NCI-H1694 (cell line): Measurements from ENCODE around the gene FER.
"Not testable (repeated sequence)": the region's sequence is repeated elsewhere in the genome, so short reads cannot be mapped to it uniquely, and the experiment has no call there.

Experiments used
- DNase-seq: peaks from one replicate; lab custom pipeline; 2025; lab: John Stamatoyannopoulos, UW

Gene FER

DNA sequence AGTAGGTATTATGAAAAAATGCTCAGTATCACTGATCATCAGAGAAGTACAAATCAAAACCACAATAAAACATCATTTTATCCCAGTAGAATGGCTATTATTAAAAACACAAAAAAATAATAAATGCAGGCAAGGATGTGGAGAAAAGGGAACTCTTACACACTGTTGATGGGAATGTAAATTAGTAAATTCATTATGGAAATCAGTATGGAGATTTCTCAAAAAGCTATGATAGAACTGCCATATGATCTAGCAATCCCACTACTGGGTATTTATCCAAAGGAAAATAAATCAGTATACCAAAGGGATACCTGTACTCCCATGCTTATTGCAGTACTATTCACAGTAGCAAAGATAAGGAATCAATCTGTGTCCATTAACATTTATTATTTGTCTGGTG is 209.6 kb downstream of the FER start:
- no peak for DNase-seq

DNA sequence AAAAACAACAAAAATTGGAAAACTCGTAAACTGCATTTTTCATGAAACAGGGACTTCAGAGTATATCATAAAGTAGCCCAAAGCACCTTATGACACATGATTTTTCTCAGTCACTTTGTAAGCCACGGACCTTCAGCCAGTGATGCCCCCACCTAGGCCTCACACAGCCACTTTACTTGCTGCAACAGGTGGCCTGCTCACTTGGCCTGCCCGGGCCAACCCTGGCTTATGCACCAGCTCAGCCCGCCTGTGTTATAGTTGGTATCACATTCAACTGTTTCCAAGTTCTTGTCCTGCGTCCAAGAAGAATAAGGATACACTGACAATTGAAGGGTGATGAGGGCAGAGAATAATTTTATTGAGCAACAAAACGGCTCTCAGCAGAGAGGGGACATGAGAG is 219.2 kb downstream of the FER start:
- DNase-seq: no peak

DNA sequence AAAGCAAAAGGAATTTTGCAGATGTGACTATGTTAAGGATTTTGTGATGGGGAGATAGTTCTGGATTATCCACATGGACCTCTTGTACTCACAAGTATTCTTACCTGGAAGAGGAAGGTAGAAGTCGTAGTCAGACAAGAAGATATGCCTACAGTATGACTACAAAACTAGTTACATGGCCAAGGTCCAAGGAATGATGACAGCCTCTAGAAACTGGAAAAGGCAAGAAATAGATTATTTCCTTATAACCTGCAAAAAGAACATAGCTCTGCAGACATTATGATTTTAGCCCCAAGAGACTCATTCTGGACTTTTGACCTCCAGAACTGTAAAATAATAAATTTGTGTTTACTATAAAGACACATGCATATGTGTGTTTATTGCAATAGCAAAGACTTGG is 226.9 kb downstream of the FER start:
- no peak for DNase-seq

DNA sequence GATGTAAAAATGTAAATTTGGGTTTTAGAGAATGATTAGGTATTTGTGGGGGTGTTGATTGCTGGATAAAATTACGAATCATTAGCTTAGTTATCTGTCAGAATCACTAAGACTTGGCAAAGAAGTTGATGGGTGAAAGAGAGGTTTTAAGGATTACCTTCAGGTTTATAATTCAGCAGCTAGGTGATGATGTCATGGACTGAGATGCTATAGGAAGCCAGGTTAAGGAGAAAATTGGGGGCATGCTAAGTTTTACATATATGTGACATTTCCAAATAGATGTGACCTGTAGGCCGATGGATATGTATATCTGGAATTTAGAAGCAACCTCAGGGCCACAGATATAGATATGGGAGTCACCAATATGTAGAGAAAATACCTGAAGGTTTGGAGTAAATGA is 228.0 kb downstream of the FER start:
- DNase-seq: no peak

DNA sequence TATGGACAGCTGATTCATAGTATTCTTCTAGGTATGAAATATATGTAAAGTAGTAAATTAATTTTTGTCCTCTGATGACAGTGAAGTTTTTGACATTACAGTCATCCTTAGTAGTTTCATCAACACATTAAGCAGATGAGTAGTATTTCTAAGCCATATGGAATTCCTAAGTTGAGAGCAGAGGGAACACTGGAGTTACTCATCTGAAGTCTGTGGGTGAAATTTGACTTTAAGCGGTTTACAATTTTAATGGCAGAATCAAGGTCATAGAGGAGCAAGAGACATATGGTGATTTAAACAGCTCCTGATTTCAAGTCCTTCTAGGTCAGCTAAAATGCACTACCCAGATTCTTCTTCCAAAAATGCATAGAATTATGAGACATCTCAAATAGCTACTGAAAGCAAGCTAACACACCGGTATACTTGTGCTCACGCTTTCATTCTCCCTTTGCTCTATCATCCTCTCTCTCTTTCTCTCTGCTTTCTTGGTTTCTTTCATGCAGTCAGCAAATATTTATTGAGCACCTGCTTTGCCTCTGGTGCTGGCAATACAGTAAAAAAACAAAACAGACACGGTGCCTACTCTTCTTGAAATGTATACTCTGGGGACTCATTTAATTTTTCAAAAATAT is 235.9 kb downstream of the FER start:
- DNase-seq: no peak

DNA sequence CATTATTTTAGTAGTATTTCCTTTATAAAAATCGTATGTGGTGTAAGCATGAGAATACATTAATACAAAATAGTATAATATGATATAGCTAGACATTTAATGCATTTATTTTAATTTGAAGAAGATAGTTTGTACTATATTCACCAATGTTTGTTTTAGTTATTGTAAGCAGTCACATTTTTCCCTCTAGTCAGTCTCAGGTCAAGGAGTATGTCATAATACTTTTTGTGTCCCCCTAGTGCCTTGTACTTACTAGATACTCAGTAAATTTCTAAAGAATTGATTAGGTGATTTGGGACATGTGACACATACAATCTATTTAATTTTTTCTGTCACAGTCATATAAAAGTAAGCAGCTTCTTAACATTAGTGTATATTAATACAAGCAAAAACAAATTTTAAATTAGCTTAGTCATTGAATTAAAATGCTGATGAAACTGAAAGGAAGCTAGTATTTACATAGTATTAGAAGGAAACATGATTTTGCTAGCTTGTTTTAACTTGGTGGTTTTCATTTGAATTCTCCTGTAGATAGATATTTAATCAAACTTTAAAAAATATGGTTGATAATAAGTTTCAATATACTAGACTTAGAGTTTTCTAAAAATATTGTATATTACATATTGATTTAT is 242.2 kb downstream of the FER start:
- no peak for DNase-seq

DNA sequence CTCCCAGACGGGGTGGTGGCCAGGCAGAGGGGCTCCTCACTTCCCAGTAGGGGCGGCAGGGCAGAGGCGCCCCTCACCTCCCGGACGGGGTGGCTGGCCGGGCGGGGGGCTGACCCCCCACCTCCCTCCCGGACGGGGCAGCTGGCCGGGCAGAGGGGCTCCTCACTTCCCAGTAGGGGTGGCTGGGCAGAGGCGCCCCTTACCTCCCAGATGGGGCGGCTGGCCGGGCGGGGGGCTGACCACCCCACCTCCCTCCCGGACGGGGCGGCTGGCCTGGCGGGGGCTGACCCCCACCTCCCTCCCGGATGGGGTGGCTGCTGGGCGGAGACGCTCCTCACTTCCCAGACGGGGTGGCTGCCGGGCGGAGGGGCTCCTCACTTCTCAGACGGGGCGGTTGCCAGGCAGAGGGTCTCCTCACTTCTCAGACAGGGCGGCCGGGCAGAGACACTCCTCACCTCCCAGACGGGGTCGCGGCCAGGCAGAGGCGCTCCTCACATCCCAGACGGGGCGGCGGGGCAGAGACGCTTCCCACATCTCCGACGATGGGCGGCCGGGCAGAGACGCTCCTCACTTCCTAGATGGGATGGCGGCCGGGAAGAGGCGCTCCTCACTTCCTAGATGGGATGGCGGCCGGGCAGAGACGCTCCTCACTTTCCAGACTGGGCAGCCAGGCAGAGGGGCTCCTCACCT is 244.8 kb downstream of the FER start:
- DNase-seq: not testable (repeated sequence)

DNA sequence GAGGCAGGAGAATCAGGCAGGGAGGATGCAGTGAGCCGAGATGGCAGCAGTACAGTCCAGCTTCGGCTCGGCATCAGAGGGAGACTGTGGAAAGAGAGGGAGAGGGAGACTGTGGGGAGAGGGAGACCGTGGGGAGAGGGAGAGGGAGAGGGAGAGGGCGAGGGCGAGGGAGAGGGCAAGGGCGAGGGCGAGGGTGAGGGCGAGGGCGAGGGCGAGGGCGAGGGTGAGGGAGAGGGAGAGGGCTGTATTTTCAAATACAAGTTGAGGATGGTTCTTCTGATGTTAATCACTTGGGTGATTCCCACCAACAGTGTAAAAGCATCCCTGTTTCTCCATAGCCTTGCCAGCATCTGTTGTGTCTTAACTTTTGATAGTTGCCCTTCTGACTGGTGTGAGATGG is 245.7 kb downstream of the FER start:
- DNase-seq: not testable (repeated sequence)

DNA sequence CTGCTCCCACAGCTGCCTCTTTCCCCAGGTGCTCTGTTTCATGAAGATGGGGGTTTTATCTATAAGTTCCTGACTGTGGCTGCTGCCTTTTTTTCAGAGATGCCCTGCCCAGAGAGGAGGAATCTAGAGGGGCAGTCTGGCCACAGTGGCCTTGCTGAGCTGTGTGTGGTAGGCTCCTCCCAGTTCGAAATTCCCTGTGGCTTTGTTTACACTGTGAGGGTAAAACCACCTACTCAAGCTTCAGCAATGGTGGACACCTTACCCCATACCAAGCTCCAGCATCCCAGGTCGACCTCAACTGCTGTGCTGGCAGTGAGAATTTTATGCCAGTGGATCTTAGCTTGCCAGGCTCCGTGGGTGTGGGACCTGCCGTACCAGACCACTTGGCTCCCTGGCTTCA is 250.0 kb downstream of the FER start:
- DNase-seq: no peak

DNA sequence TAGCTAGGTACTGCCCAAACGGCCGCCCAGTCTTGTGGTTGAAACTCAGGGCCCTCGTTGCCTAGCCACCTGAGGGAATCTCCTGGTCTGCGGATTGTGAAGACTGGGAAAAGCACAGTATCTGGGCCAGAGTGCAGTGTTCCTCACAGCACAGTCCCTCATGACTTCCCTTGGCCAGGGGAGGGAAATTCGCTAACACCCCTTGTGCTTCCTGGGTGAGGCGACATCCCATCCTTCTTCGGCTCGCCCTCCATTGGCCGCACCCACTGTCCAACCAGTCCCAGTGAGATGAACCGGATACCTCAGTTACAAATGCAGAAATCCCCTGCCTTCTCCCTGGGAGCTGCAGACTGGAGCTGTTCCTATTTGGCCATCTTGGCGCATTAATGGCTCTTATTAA is 250.5 kb downstream of the FER start:
- DNase-seq: no peak

DNA sequence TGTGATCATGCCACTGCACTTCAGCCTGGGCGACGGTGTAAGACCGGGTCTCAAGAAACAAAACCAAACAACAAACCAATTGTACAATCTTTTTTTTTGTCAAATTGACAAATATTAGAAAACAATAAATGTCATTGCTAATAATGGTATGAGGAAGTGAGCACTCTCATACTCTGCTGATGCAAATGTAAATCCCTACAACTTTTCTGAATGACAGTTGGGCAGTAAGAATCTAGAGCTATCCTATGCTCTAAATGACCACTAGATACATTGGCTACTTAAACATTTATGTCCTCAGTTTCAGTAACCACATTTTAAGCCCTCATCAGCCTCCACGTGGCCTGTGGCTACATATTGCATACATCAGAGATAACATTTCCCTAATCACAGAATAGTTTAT is 256.2 kb downstream of the FER start:
- no peak for DNase-seq

DNA sequence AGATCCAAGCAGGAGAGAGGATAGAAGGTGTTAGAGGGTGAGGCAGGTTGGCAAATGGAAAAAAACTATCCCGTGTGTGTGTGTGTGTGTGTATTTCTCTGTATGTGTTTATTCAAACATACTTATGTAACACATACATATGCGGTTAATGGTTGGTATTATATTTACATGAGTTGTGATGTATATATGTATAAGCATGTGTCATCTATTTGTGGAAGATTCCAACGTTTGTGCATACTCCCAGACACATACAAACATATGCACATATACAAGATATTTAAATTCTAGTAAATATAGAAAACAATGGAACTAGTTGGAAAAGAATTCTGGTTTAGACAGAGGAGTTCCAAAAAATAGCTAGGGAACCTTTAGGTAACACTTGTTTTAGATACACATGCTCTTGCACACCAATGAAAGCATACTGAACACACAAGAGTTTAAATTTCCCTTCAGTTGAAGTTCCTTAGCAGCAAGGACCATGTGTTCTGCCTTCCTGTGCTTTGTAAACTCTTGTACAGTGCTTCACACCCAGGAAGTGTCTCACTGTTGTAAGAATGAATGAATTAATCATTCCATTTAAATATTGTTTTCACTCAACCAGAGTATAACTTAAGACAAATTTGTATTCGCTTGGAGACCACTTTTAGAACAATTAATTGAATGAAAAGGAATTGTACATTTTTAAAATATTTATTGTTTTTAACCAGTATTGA is 257.8 kb downstream of the FER start:
- DNase-seq: no peak

DNA sequence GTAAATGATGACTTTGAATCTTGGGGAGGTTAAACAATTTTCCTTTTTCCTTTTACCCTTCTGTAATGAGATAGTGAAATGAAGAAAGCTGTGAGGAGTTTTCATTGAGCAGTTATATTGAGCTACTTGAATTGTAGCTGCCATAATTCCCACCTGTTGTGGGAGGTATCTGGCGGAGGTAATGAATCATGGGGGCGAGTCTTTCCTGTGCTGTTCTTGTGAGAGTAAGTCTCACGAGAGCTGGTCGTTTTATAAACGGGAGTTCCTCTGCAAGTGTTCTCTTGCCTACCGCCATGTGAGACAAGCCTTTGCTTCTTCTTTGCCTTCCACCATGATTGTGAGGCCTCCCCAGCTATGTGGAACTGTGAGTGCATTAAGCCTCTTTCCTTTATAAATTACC is 258.4 kb downstream of the FER start:
- no peak for DNase-seq

DNA sequence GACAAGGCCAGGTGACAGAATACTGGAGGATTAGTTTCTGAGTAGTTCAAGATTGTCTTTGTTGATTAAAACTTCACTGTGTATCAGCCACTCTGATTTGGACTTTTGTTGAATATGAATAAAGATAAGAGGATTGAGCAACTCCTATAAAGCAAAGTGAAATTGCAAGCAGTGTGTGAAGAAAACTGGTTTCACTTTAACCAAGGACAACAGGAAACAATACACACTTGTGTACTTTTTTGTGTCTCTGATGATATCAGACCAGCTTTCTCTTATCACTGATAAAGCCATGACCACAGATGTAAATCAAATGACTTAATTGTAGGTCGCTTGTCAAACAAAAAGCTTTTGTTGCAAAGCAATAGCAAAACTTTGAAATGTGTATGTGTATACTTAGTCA is 268.6 kb downstream of the FER start:
- DNase-seq: no peak

DNA sequence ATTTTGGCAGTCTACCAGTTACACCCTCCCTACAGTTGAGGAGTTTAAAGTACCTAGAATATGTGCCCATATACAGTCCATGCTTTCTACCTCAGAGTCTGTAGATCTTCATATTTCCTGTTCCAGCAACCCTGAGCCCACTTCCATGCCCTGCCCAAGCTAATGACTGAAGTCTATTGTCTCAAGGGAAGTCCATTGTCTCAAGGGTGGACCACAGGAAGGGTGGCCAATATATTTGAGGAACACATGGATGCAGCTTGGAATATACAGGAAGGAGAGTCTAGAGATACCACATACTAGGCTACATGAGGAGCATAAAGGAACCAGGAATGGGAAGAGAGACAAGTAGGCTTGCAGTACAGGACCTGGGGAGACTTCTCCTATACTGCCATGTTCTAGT is 274.4 kb downstream of the FER start:
- DNase-seq: no peak

DNA sequence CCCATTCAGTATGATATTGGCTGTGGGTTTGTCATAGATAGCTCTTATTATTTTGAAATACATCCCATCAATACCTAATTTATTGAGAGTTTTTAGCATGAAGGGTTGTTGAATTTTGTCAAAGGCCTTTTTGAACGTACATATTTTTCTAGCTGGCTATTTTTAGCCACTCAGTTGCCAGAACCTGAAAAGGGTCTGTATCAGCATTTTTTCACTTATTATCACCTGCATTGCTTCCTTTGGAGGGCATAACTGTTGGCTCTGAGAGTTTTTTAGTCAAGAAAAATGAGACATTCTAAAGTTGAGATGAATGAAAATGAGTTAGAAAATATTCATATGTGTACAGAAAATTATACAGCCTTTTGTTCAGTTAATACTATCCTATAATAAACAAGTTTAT is 278.0 kb downstream of the FER start:
- DNase-seq: not testable (repeated sequence)

DNA sequence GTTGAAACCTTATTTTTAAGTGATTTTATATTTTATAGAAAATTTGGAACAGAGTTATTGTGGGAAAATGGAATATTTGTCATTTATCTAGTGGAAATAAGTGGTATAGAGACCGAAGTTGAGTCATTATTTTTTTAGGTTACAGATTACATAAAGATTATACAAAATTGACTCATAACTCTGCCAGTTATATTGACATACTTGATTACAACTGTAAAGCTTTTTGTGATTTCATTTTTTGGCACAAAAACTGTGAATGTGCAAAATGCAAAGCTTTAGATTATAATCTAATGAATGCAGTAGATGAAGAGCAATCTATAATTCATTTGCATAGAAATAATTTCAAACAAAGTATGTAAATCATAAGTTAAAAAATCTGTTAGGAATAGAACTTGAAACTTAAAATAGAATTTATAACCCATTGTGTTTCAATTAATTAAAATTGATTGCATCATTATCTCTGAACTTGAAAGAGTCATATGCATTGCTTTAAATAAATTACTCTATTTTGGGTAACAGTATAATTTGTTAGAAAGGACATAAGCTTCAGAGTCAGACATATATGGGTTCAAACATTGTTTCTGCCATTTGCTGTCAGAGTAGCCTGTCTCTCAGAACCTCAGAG is 280.4 kb downstream of the FER start:
- no peak for DNase-seq

DNA sequence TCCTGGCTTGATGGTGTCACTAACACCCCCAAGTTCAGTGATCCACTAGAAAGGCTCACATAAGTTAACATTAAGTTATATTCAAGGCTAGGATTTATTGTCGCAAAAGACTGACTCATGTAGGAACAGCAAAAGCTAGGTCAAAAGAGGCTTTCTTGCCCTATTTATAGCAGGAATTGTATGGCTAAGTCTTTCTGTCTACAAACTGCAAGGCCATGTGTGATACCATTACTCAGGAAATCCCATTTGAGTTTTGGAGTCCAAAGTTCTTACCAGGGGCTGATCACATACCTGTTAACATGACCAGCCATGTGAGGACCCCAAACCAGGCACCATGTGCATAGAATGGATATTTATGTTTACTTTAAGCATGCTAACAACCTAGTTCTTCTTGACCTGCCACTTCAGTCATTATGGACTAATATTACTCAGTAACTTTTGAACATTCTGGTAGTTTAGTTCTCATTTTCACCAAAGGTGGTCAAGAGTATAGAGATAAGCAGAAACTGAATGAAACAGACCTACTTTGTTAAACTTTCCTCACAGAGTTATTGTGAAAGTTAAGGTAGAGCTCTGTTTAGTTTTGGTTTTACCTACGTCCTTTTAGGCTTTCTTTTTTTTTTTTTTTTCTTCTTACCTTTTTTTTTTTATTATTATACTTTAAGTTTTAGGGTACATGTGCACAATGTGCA is 281.1 kb downstream of the FER start:
- DNase-seq: no peak

DNA sequence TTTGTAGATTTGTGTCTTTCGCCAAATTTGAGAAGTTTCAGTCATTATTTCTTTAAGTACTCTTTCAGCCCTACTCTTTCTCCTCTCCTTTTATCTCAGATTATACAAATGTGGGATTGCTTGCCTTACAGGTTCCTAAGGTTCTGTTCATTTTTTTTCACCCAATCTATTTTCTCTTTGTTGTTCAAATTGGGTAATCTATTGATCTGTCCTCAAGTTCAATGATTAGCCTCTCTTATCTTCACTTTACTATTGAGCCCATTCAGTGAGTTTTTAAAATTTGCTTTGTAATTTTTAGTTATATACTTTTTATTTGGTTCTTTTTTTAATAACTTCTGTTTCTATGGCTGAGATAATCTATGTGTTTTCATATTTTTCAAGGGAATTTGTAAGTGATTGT is 282.1 kb downstream of the FER start:
- DNase-seq: no peak

DNA sequence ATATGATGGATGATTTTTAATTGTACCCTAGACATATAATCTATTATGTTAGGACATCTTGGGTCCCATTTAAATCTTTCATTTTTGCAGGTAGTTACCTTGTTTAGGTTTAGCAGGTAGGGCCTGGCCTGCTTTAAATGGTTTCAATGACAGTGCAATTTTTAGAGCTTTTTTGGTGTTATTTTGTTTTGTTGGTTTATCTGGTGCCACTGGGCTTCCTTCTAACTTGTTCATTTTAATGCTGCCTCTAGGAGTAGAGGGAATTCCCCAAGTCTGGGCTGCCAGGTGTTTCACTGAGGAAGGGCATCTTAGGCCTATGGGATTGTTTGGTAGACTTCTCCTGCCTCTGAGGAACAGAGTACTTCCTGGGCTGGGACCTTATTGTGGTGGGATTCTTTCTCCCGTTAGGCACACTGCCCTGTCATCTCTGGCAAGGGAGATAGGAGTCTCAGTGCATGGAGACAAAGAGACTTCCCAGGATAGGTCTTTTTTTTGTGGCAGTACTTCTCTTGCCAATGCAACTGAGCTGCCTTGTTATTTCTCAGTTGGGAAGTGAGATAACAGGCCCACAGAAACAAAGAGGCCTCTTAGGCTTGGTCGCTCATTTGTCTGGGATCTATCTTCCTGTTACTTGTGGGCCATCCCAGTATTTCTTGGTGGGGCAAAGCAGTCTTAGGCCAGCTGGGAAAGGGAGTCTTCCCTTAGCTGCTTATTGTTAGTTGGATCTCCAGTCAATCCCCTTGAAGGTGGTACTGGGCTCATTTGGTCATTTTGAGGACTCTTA is 282.9 kb downstream of the FER start:
- DNase-seq: no peak

DNA sequence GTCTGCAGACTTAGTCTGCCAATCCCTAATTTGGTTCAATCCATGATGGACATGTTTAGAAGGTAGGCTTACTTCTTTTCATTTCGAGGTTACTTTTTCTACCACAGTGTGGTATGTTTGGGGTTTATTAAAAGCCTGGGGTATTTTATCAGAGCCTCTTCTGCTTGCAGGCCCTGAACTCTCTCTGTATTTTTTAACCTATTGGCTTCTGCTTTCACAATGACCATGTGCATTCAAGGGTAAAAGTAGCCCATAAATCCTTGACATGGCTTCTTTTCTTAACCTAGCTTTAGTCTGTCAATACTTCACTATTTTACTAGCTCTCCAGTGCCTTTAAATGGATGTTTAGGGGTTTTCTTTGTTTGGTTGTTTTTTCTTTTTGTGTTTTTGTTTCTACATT is 286.6 kb downstream of the FER start:
- no peak for DNase-seq
